Endothelial cell of hepatic sinusoid (primary cell): ENCODE measurements around the gene ACOX1.

ENCODE experiments used
- in situ Hi-C: cut with HindIII; loops from 2 replicates; pipeline ENCODE4 v1.10.0; 2017; ENCODE audit warnings: low sequenced_read_pairs

The ACOX1 gene

DNA sequence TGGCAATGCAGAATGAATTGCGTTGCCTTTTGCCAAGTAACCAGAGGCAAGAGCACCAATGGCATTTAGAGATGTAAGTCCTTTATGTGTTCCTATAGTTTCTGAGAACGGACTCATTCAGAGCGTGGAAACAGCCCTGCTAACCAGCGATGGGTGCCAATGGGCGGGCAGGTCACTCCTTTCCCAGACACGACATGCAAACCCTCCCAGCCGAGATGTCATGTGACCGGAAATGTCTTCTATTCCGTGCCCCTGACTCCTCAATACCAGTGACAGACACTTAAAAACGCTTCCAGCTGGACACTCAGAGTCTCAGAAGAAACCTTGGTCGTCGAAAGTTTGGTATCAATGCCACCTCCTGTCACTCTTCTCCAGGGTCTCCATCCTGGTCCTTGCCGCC lies 41.3 kb downstream of the ACOX1 start:
- in situ Hi-C loops, result no loop called here

DNA sequence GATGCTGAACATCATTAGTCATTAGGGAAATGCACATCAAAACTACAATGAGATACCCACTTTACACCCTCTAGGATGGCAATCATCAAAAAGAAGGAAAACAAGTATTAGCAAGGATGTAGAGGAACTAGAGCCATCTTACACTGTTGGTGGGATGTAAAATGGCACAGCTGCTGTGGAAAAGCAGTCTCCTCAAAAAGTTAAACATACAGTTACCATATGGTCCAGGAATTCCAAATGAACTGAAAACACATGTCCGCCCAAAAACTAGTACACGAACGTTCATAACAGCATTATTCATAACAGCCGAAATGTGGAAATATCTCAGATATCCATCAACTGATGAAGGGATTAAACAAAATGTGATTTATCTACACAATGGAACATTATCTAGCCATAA lies 45.2 kb downstream of the ACOX1 start:
- in situ Hi-C loops, result no loop called here

DNA sequence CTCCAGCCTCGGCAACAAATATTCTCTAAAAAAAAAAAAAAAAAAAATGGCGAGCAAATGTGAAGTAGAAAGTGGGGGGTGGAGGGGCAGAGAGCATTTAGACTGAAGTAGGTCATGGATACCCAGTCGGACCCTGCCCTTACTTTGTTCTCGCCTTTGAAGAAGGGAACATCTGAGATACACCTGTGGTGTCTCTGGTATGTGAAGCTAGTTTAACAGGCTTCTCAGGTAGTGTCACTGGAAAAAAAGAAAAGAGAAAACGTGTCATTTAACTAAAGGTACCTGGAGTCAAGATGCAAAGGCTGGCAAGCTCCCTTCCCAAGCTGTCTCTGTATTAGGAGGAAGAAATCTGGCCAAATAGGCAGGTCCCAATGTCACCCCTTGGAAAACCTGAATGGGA lies 46.1 kb downstream of the ACOX1 start:
- in situ Hi-C loops, result no loop called here

DNA sequence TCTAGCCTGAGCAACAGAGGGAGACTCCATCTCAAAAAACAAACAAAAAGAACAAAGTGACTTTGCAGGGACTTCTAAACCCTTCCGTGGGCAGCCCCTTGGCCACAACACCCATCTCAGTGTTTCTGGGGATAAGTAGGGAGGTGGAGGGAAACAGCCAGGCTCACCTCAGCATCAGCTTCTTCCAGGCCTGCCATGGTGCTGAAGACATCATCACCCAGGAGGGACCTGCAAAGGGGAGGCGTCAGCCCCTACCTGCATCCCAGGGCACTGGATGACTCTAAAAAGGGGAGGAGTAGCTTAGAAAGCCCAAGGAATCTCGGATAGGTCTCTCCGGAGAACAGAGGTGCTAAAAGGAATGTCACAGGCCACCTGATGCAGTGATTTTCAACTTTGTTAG lies 47.9 kb downstream of the ACOX1 start:
- in situ Hi-C loops, result no loop called here

DNA sequence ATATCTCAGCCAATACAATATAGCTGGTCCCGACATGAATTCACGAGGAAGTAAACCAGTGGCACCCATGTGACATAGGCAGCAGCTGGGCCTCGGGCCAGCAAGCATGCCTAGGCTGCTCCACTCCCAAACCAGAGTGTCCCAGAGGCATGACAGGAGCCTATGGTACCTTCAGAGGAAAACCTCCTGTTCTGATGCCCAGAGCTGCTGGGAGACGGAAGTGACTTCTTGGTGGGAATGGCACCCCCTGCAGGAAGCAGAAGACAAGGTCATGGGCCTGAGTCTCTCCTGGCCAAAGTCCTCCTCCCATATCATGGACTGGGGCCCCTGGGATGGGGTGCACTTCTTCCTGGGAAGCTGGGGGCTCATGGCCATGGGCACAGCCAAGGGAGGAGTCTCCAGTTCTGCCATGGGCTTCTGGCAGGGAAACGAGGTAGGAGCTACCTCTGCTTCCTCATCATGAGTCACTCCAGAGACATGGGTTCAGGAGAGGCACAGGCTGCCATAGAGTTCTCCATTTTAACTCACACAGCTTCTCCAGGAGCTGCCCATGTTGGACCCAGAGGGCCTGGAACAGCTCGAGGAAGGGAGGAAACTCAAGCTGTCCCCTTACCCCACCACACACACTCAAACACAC lies 51.6 kb downstream of the ACOX1 start:
- in situ Hi-C loops, result no loop called here

DNA sequence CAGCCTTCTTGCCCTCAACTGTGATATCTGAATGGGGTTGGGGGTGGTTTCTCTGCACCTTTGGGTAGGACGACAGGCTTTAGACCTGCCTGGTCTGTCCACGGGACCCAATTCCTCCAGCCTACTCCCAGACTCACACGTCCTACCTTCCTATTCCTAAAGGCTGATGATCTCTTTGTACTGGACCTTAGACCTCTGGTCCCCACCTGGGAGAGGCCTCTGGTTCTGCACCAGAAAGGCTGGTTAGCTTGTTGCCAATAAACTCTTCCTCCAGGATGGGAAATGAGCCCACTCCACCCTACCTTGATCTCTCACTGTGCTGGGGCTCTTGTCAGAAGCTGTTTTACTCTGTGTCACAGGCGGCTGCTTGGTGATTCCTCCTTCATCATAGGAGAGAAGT lies 52.5 kb downstream of the ACOX1 start:
- in situ Hi-C loops, result no loop called here

DNA sequence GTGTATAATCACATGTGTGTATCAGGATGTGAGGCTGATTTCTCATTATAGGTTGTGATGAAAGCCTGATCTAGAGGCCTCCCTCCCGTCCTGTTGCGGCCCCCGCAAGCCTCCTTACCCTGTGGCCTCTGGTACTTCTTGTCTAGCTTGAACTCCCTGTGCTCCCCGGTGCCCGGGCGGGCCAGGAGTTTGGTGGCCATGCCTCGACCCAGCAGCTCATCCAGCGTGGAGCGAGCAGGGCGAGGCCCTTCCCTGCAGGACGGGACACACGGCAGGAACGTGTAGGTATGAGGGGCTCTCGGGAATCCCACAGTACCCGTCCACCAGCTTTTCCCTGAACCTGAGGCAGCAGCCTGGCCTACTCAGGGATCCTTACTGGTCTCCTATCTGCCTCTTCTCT lies 53.1 kb downstream of the ACOX1 start:
- in situ Hi-C loops, result no loop called here

DNA sequence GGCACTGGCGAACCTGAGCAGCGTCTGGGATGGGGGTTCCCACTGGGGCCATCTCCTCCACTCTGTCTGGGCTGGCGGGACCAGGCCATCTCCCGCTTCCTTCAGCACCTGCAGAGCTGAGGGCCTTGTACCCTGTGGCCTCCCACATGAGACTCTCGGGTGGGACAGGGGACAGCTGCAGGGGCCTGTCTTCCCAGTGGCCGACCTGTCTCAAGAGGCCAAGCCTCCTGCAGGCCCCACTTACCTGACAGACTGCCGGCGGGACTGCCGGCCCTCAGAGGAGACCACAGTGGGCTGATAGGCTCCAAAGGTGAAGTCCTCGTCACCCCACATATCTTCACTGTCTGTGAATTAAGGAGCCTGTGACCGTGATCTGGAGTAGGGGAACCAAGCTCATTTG lies 53.9 kb downstream of the ACOX1 start:
- in situ Hi-C loops, result no loop called here

DNA sequence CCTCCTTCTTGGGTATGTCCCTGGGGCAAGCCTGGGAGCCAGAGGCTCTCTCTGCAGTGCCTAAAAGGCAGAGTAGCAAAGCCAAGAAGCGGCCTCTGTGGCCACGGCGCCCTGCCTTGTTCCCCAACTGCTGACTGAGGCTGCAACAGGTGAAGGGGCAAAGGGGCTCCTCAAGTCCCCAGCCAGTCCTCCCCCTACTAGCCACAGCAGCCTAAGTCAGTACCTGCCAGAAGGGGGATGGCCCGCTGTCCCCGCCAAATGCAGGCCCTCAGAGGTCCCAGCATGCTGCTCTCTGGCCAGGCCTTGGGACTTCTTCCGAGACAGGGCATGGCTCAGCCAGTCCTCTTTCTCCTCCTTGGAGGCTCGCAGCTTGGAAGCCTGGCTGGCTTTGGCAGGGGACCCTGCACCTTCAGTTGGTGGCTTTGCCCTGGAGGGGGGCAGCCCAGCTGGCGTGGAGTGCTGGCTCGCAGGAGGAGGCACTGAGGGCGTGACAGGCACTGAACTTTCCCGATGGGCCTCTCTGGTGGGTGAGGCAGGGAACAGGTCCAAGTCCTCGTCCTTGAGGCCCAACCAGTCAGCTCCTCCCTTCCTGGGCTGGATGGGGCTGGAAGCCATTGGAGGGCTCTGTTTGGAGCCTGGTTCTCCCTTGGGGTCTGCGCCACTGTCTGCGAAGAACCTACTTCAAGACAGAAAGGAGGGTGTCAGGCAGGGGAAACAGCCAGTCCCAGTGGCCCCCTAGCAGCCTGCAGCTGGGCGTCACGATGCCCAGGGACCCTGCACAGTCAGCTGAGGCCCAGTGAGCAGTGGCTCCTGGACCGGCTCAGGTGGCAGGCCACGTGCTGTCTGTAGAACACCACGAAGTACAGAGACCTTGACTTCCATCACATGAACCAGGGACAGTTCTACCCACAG lies 55.7 kb downstream of the ACOX1 start:
- in situ Hi-C loops, result loop anchor here (25.0 kb wide), 1 partner anchor 339 kb away; the partner anchor contains the start of gene UBALD2

DNA sequence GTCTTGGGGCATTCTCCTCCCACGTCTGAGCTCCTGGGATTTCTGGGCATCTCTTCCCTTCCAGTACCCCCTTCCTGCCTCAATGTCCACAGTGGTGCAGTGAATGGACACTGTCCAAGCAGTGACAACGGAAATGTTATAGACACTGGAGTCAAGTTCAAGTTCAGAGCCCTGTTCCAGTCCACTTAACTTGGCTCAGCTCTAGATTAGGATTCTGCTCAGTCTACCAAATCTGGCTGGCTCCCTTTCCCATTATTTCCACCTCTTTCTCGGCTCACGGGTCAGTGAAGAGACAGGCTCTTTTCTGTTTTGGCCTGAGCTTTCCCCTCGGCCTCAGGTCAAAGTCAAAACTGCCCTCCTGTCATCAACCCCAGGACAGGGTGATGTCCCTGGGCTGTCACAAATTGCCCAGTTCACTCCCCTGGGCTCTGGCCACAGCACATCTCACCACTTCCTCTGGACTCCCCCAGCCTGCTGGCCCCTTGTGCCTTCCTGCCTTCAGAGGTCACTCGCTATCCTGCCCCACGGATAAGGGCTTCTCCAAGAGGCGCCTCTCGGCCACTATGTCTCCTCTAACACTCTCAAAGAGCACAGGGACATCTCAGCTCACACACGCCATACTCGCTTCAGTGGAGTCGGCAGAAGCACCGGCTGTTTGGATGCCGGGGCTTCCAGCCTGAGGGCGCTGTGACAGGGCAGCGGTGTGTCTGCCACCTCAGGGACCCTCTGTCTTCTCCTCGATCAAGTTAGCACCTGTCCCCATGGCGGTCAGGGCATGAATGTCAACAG lies 56.6 kb downstream of the ACOX1 start:
- in situ Hi-C loops, result loop anchor here (25.0 kb wide), 1 partner anchor 340 kb away; the partner anchor contains the start of gene UBALD2

DNA sequence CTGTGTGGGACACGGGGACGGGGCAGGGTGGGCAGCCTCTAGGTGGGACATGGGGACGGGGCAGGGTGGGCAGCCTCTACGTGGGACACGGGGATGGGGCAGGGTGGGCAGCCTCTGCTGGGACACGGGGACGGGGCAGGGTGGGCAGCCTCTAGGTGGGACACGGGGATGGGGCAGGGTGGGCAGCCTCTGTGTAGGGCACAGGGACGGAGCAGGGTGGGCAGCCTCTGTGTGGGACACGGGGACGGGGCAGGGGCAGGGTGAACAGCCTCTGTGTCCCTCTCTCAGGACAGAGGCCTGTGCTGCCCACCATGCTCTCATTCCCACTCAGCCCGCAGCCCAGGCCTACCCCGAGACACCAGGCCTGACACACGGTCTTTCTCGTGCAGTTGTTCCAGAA lies 57.4 kb downstream of the ACOX1 start:
- in situ Hi-C loops, result loop anchor here (25.0 kb wide), 1 partner anchor 341 kb away; the partner anchor contains the start of gene UBALD2

DNA sequence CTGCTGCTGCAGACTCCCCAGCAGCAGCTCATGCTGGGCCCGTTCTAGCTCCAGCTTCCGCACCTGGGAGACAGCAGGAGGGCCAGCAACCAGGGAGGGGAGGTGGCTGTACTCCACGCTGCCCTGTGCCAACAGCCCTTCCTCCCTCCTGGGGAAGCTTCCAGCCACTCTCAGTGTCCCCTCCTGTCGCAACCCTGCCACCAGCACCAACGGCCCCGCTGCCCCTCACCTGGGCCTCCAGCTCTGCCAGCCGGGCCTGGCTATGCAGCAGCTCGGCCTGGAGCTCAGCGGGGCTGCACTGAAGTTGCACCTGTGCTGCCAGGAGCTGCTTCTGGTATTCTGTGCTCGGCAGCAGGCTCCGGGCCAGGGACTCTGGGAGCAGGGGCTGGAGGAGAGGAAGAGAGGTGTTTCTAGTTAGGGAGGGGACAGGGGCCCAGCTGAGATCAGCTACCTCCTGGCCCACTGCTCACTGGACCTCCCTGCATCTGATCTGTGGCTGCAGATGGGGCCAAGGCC lies 58.9 kb downstream of the ACOX1 start:
- in situ Hi-C loops, result loop anchor here (25.0 kb wide), 1 partner anchor 342 kb away; the partner anchor contains the start of gene UBALD2

DNA sequence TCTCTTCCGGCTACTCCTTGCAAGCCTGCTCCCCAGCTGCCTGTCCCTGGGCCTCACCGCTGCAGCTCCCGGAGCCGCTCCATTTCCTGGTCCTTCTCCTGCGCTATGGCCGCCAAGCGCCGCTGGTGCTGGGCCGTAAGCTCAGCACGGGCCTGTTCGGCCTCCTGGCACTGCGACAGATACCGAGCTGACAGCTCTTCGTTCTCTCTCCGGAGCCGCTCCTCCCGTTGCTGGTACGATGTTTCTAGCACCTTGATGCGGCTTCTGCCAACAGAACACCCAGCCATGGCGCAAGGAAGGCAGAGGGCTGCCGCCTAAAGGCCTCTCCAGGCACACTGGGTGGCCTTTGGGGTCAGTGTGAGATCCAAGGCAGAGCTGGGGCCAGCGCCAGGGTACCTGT lies 59.4 kb downstream of the ACOX1 start:
- in situ Hi-C loops, result loop anchor here (25.0 kb wide), 1 partner anchor 343 kb away; the partner anchor contains the start of gene UBALD2

DNA sequence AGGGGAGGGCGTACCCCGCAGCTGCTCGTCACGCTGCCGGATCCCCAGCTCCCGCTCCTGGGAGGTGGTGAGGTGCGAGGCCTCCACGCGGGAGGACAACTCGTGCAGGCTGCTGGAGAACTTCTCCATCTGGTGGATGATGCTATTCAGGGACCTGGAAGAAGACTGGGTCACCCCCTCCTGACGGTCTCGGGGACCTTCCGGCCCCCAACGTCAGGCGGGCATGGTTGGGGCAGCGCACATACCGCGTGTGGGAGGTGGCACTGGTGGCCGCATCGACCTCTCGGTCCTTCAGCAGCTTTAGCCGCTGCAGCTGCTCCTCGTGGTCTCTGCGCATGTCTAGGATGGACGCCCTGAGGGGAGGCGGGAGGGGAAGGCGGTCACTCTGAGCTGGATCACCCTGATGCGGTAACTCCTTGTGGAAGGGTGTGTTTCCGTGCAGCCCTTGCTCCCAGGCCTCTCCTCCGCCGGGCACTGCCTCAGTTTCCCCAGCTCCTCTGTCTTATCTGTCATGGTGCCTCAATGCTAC lies 61.0 kb downstream of the ACOX1 start:
- in situ Hi-C loops, result loop anchor here (25.0 kb wide), 1 partner anchor 344 kb away; the partner anchor contains the start of gene UBALD2

DNA sequence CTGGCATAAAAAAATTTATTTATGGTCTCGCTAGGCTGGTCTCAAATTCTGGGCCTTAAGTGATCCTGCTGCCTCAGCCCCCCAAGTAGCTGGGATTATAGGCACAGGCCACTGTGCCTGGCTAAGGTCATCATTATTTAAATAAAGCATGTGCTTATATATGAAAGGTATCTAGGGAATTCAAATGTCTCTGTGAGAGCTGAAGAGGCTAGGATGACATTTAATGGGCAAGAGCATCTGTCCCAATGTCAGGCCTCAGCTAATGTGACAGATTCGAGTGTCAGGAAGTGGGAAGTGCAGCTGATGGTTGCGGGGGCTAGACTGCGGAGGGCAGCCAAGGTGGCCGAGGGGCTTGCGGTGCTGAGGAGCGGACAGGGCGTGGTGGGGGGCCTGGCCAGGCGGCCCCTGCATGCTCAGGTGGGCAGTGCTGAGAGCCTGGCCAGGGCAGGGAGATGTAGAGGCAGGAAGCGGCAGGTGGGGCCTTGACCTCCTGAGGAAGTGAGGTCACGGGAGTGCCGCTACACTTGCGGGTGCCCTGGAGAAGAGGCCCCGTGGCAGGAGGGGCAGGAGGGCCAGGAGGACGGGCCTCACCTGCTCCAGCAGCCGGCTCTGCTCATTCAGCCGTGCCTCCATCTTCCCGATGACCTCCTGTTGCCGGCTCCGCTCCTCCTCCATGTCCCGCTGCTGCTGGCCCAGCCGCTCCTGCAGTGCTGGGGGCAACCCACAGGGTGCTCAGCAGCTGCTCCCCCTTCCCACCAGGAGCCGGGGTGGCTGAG lies 61.6 kb downstream of the ACOX1 start:
- in situ Hi-C loops, result loop anchor here (25.0 kb wide), 1 partner anchor 345 kb away; the partner anchor contains the start of gene UBALD2

DNA sequence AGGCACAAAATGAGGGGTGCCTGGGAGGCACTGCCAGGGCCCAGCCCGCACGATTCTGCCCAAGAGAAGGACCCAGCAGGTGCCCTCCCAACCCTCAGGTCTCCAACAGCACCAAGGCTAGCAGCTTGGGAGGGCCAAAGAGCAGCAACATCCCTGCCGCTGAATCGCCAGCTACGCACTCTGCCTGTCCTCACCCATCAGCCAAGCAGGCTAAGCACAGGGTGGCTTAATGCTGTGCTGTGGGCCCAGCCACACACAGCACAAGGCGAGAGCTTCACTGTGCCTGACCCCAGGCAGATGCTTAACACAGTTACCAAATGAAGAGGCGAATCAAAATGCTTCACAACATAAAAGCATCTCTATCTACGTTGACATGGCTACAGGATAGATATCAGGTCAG lies 63.7 kb downstream of the ACOX1 start:
- in situ Hi-C loops, result loop anchor here (25.0 kb wide), 1 partner anchor 347 kb away; the partner anchor contains the start of gene UBALD2

DNA sequence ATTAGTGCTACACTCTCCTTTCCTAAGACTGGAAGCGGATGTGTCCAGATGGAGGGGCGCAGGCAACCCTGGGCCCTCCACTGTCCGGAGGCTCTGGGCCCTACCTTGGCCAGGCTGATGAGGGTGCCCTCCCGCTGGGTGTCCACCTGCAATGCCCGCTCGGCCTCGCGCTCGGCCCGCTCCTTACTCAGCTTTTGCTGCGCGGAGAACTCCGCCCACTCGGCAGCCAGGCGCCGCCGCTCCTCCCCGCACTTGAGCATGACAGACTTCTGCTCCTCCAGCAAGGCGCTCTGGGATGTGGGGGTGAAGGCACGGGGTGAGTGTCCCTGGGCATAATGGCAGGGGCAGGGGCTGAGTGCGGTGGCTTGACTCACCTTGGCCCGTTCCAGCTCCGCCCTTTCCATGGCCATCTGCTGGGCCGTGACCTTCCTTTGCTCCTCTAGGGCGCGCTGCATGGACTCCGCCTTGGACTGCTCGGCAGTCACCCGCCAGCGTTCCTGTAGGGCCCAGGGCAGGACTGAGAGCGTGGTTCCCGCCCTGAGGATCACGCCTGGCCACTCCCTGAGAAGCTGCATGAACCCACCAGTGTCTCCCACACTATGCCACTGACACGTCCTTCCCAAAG lies 64.2 kb downstream of the ACOX1 start:
- in situ Hi-C loops, result loop anchor here (25.0 kb wide), 1 partner anchor 348 kb away; the partner anchor contains the start of gene UBALD2

DNA sequence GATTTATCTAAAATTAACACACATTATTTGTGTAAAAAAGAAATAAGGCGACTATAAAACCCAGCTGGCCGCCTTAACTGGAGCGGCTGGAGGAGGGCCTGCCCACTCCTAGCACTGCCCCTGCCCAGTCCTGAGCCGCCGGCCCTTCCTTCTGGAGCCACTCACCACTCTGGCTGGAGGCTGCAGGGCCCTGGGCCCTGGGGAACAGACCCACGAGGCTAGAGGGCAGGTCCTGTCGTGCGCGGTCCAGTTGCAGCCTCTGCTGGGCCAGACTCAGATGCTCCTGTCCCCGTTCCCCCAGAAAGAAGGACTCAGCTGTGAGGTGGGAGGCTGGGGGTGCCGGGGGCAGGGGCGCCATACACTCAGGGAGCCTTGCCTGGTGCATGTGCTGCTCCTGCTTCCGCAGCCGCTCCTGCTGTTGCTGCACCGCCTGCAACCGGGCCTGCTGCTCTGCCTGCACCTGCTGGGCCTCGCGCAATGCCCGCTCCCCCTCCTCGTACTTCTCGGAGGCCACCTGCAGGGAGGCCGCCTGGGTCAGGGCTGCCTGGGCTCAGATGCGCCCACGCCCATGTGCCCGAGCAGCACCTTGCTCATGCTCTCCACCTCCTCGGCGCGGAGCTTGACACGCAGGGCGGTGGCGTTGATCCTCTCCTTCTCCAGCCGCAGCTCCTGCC lies 65.3 kb downstream of the ACOX1 start:
- in situ Hi-C loops, result loop anchor here (25.0 kb wide), 1 partner anchor 349 kb away; the partner anchor contains the start of gene UBALD2
